Skin epidermis (tissue), 12 donors: Measurements from ENCODE around the gene PTPRN2.

Experiments
- H3K27ac ChIP-seq, 21 experiments: fragments of 200-600 bp; sonication (generic) in 11 of 21; one replicate each; pipeline ENCODE4 v1.5.0; 2020; ENCODE audit warnings: mild to moderate bottlenecking in 3 of 21, inconsistent platforms in 2 of 21, moderate library complexity in 2 of 21
- H3K4me3 ChIP-seq, 7 experiments: fragments of 200-600 bp; sonication (generic) in 2 of 7; one replicate each; pipeline ENCODE4 v1.5.0; 2020; ENCODE audit warnings: inconsistent platforms in 2 of 7, mild to moderate bottlenecking in 2 of 7, moderate library complexity in 1 of 7

The PTPRN2 gene

GRCh38 chr7:157689269-157690057, 898.2 kb downstream of the PTPRN2 start:
- Histone ChIP-seq H3K4me3 (peak overlapping the region in 1 of 7 experiments; percentile 33), H3K27ac (no peak overlapping the region)

GRCh38 chr7:157688533-157689268, 898.9 kb downstream of the PTPRN2 start:
- H3K27ac ChIP-seq, result no peak overlapping the region
- H3K4me3 ChIP-seq, result no peak overlapping the region

DNA sequence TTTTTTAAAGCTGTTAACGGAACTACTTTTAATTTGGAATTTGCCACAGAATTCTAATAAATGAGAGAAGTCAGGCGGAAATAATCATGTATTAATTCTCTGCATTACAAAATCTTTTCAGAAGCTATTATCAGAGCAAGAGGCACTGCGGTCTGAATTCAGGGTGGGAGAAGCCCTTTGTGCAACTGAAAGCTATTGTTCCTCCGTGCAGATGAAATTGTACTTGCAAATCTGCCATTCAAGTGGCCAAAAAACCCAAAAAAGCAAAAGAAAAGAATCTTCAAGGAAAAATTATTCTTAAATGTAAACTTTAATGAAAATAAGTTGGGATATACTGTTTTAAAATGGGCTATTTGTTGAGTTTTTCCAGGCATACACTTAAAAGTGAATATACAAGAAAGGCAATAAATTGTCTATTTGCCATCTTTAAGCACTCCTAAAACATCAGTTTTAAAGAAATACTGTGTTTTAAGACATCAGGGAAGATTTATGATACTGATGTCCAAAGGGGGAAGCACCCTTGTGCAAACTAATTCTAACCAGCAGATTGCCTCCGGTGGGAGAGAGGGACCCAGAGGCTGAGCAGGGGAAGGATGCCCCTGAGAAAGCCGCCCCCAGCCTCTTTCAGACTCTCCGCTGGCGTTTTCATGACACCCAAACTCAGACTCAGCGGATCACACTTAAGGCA, 899.6 kb downstream of the PTPRN2 start:
- no peak overlapping the region for H3K4me3 ChIP-seq
- H3K27ac ChIP-seq, result no peak overlapping the region

GRCh38 chr7:157687158-157687557, 900.5 kb downstream of the PTPRN2 start:
- Histone ChIP-seq H3K4me3 (no peak overlapping the region), H3K27ac (no peak overlapping the region)

DNA sequence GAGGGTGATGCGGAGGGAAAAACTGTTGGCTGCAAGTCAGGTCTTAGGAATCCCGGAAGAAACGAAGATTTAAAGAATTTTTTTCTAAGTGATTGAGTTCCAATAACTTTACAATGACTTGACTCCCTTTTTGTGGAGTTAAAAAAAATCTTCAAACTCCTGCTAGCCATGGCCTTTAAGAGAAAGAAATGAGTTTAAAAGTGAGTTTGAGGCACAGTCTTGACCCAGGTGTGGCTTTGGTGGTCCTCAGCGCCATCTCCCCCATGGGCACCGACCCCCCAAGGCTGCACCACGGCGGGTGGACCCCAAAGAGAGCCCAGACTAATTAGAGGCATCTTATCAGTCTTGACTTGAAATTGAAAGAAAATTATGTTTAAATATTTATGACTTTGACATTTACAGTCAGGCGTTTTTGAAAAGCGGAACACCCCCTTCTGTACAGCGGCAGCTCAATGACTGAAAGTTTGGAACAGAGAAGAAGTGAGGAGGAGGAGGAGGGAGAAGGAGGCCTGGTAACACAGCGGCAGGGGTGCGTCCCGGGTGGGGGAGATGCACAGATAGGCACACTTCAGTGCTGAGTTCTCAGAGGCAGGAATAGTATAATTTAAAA, 901.2 kb downstream of the PTPRN2 start:
- H3K4me3 ChIP-seq, result no peak overlapping the region

DNA sequence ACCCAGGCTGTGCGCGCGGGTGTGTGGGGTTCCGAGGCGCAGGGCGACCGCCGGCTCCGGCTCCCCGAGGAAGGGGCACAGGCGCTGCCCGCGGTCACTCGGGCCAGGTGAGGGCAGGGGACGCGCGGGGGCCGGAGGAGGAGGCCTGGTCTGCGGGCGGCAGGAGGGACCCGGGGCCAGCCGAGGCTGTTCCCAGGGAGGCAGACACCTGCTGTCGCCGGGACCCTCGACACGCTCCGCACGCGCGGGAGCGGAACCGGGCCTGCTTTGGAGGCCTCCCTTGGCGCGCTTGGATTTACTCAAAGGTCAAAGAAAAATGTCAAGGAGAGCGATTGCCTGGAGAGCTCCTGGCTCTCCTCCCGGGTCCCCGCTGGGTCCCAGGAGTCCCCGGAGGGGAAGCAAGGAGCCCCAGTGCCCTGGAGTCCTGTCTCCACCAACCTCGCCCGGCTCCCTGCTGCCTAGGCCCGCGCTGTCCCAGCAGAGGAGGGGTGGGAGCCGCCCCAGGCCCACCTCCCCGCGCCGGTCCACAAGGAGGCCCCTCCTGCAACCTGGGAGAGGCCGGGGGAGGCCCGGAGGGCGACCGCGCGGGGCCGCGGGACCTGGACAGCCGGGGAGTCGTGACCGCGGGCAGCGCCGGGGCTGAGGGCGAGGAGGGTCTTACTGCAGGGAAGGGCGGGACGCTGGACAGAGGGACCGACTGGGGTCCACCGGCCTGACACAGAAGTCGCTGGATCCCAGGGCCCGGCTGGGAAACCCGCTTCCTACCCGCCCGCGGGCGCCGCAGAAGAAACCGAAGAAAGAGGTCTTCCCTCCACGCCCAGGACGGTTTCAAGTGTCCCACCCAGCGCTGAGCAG, 902.0 kb downstream of the PTPRN2 start:
- Histone ChIP-seq H3K27ac (no peak overlapping the region), H3K4me3 (no peak overlapping the region)

More for the DNA sequence above, 901.2 kb downstream of the PTPRN2 start:
- no peak overlapping the region for H3K27ac ChIP-seq

DNA sequence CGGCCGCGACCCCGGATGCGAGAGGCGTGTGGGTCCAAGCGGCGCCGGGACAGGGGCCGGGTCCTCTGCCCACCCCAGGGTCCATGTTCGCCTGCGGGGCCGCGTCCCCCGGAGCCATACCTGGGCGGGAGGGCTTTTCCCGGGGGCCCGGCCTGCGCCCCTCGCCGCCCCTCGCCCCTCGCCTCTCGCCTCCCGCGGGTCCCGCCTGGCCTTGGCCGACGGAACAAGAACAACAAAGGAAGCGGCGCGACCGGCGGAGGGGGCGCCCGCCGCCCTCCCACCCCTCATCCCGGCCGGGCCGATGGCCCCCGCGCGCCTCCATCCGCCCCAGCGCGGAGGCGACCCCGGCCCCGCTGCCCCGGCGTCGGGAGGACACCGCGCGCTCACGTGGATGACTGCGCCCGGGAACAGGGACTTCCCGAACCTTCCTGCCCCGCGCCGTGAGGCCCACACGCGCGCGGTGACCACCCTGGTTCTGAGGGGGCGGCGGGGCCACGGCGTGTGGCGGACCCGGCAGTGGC, 902.7 kb downstream of the PTPRN2 start:
- Histone ChIP-seq H3K27ac (no peak overlapping the region), H3K4me3 (no peak overlapping the region)

DNA sequence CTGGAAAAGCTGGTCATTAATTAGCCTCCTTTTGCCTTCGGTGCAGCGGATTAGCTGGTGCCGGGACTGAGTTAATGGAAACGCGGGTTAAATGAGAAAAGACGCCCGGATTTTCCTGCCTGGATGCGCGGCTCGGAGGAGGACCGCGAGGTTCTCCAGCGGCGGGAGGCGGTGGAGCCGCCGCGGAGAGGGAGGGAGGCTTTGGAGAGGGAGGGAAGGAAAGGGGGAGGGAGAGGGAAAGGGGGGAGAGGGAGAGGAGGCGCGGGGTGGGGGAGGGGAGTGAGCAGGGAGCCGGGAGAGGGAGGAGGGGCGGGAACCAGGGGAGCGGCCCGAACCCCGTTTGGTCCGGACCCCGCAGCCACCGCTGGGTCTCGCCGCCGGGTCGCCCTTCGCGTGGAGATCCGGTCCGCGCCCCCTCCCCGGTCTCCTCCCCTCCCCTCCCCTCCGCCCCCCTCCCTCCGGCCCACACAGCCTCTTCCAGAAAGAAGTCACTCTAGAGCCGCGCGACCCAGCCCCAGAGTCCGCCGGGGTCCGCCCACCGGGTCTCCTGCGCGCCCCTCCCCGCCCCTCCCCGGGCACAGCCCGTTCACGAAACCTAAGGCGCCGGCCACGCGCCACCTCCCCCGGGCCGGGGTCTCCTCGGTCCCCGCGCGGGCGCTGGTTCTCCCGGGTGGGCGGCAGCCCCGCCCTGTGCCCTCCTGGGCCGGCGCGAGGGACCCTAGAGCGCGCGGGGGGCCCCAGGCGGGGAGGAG, 903.3 kb downstream of the PTPRN2 start:
- Histone ChIP-seq H3K4me3 (no peak overlapping the region), H3K27ac (no peak overlapping the region)

DNA sequence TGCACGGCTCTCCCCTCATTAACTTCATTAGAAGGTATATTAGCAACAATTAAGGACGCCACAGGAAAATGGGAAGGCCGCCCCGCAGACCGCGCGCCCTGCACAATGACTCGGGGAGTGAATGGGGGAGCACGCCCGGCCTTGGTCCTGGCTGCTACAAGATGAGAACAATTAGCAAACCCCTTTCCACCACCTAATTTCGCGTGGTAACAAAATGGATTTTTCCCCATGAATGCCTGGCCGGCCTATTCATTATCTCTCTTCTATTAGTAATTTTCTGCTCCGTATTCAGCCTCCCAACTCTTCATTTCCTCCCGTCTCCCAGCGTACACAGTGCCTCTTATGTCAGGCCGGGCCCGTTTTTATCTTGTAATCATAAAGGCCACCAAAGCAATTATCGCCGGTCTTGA, 903.9 kb downstream of the PTPRN2 start:
- Histone ChIP-seq H3K4me3 (no peak overlapping the region), H3K27ac (no peak overlapping the region)

DNA sequence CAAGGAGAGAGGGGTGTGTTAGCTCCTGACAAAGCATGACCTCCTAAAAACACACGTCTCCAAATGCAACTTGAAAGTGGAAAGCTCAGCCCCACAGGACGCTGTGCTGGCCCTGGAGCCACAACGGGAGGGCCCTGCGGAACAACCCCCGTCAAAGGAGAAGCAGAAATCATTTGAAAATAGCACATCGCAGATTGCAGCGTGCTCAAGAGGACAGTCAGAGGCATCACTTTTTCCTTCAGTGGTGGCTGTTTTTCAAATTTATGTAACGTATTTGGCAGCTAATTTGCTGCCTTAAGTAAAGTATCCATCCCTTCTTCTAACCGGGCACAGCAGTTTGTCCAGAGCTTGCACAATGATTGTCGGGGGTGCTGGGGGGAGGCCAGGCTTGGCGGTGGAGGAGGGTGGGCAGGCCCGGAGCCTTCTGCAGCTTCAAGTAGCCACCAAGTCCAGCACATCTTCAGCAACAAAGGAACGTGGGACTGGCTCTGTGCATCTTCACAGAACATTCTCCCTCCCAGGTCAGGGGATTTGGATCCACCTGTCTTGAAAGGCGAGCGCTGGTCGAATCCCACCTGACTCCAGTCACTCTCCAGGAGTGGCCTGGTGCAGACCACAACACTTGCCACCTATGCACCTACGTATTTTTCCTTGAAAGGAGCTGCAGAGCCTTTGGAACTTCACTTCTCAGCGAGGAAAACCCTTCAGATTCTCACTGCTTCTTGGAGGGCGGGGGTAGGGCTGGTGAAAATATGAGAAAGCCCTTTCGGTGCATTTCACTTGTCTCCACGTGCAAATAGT, 904.5 kb downstream of the PTPRN2 start:
- H3K4me3 ChIP-seq, result no peak overlapping the region
- no peak overlapping the region for H3K27ac ChIP-seq

DNA sequence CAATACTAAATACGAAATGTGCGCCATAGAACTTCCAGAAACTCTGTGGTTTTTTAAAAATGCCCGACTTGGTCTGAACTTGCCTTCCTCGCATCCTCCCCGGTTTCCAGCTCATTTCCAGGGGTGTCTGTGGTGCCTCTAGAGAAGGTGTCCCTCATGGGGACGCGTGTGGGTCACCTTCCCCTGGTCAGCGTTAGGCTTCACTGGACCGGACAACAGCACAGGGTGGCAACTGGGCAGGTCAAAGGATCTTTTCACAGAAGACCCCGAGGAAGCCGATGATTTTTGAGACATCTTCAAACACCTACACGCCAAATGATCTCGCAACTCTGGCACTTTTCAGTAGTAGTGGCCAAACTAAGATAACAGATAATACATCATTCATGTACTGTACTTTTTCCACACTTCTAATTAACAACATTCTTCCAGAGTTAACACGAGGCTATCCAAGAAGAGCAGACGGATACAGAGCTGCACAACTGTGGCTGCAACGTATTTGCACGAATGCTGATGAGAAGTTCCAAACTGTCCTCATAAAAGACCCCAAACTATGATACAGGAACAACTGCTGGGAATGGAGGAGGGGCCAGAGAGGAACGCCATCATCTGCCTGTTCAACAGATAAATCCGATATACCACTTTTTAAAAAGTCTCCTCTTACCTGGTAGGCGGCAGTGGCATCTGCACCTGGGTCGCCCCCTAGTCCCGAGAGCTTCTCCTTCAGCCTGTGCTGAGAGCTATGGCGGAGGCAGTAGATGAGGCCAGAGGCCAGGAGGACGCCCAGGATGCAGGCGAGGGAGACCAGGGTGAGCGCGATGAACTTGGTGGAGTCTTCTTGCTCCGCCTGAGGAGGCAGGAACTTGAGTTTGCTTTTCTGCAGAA, 905.3 kb downstream of the PTPRN2 start:
- Histone ChIP-seq H3K4me3 (no peak overlapping the region), H3K27ac (no peak overlapping the region)

GRCh38 chr7:157679607-157680006, 908.0 kb downstream of the PTPRN2 start:
- Histone ChIP-seq H3K4me3 (no peak overlapping the region), H3K27ac (no peak overlapping the region)

GRCh38 chr7:157678501-157678900, 909.1 kb downstream of the PTPRN2 start:
- no peak overlapping the region for H3K4me3 ChIP-seq
- H3K27ac ChIP-seq, result no peak overlapping the region

GRCh38 chr7:157676456-157677255, 911.0 kb downstream of the PTPRN2 start:
- no peak overlapping the region for H3K4me3 ChIP-seq

DNA sequence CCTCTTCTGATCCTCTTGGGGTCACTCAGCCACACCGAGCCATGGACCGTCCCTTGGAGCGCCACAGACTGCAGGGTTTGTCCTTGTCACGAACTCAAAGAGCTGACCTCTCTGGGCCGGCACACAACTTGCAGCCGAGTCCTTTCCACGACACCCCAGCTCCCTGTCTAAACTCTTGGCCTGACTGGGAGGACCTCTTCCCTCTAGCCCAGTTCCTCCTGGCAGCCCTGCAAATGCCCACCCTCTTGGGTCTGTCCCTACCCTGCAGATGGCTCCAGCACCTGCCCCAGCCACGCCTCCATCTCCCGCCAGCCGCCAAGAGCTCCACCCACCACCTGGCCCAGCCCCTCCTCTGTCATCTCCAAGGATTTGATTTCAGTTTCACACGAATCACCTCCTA, 911.6 kb downstream of the PTPRN2 start:
- Histone ChIP-seq H3K4me3 (no peak overlapping the region), H3K27ac (no peak overlapping the region)

More at GRCh38 chr7:157676456-157677255, 911.0 kb downstream of the PTPRN2 start:
- no peak overlapping the region for H3K27ac ChIP-seq

- Histone ChIP-seq H3K27ac (no peak overlapping the region), H3K4me3 (no peak overlapping the region)
These were observed 912.1 kb downstream of the PTPRN2 start for GRCh38 chr7:157675427-157675927.
